ENCODE results near the gene USP24.
"Not testable (repeated sequence)": the region's sequence is repeated elsewhere in the genome, so short reads cannot be mapped to it uniquely, and the experiment has no call there.

The USP24 gene

GRCh38 chr1:55225228-55225627 lies 10.1 kb upstream of the USP24 start:
- no peak for DNase-seq

- no peak for DNase-seq
Measured at GRCh38 chr1:55224729-55225128, 9.6 kb upstream of the USP24 start.

GRCh38 chr1:55222152-55222551 lies 7.0 kb upstream of the USP24 start:
- DNase-seq = no peak

- DNase-seq = no peak
Measured at GRCh38 chr1:55217226-55217986, 2.2 kb upstream of the USP24 start.

- no peak for DNase-seq
Measured at GRCh38 chr1:55216096-55216495, 932 bp upstream of the USP24 start.

- DNase-seq = peak; percentile 30
Measured at GRCh38 chr1:55214934-55215193, 300 bp downstream of the USP24 start.

GRCh38 chr1:55214212-55214933 lies 791 bp downstream of the USP24 start:
- DNase-seq = peak; percentile 47 to 53

GRCh38 chr1:55213885-55214211 lies 1.3 kb downstream of the USP24 start:
- DNase-seq = peak in 1 of 2 experiments; percentile 28

- DNase-seq = no peak
Measured at GRCh38 chr1:55213151-55213884, 1.8 kb downstream of the USP24 start.

GRCh38 chr1:55212349-55213150 lies 2.6 kb downstream of the USP24 start:
- no peak for DNase-seq

- DNase-seq = no peak
Measured at GRCh38 chr1:55211863-55212262, 3.3 kb downstream of the USP24 start.

GRCh38 chr1:55210990-55211801 lies 4.0 kb downstream of the USP24 start:
- no peak for DNase-seq

GRCh38 chr1:55209247-55209646 lies 5.9 kb downstream of the USP24 start:
- DNase-seq = no peak

- no peak for DNase-seq
Measured at GRCh38 chr1:55206210-55206609, 9.0 kb downstream of the USP24 start.

GRCh38 chr1:55204997-55205396 lies 10.2 kb downstream of the USP24 start:
- no peak for DNase-seq

GRCh38 chr1:55203064-55203463 lies 12.1 kb downstream of the USP24 start:
- DNase-seq = no peak

GRCh38 chr1:55200667-55201066 lies 14.5 kb downstream of the USP24 start:
- no peak for DNase-seq

- DNase-seq = not testable (repeated sequence)
Measured at GRCh38 chr1:55199735-55200134, 15.4 kb downstream of the USP24 start.

GRCh38 chr1:55198044-55198443 lies 17.1 kb downstream of the USP24 start:
- DNase-seq = no peak

- no peak for DNase-seq
Measured at GRCh38 chr1:55197099-55197498, 18.1 kb downstream of the USP24 start.

GRCh38 chr1:55196433-55197035 lies 18.6 kb downstream of the USP24 start:
- DNase-seq = no peak

Measured in activated CD4-positive, alpha-beta T cell treated with anti-CD3 and anti-CD28 coated beads, Interleukin-2, amount 50 U/mL, for 48 hours (primary cell).